Activated naive CD8-positive, alpha-beta T cell treated with anti-CD3 and anti-CD28 coated beads, Interleukin-2, amount 10 ng/mL, durations not matched to agents 7 days and 5 days (primary cell): Measurements from ENCODE around the gene PIK3CB. TPM values are rescaled to one million over a fixed set of nuclear protein-coding genes. Genes with fewer than 3 reads are reported as not detected.
A peak's percentile ranks its signal among the peaks of the same experiment; 100 is the strongest.
"Not testable (repeated sequence)": the region's sequence is repeated elsewhere in the genome, so short reads cannot be mapped to it uniquely, and the experiment has no call there.

Experiments
- ATAC-seq: fragments of 150-1000 bp; cut with Tn5 transposase; one replicate; pipeline ENCODE4 v1.10.0; 2021; ENCODE audit warnings: low read depth, moderate library complexity
- POLR2A ChIA-PET: fragments of 350-600 bp; sonication (Branson Sonifier 250); formaldehyde crosslinking; loops from one replicate; lab custom pipeline; 2021; ENCODE audit warnings: antibody characterized with exemption; lab: Charles Lee
- DNase-seq: peaks from one replicate; pipeline ENCODE4 v3.0.0; 2021
- H3K27ac Mint-ChIP-seq: one replicate; pipeline ENCODE4 v1.8.0; 2022; ENCODE audit warnings: mild to moderate bottlenecking, mixed read lengths
- H3K27me3 Mint-ChIP-seq: one replicate; pipeline ENCODE4 v1.8.0; 2022; ENCODE audit warnings: mild to moderate bottlenecking, moderate library complexity, mixed read lengths
- H3K36me3 Mint-ChIP-seq: one replicate; pipeline ENCODE4 v1.8.0; 2021; ENCODE audit warnings: mild to moderate bottlenecking, mixed read lengths
- H3K4me1 Mint-ChIP-seq: one replicate; pipeline ENCODE4 v1.8.0; 2021; ENCODE audit warnings: mixed read lengths
- H3K4me3 Mint-ChIP-seq: one replicate; pipeline ENCODE4 v1.8.0; 2022; ENCODE audit warnings: mild to moderate bottlenecking, moderate library complexity, mixed read lengths
- H3K9me3 Mint-ChIP-seq: one replicate; pipeline ENCODE4 v1.8.0; 2021; ENCODE audit warnings: mixed read lengths
- total RNA-seq, 2 experiments: library from RNA; stranded (reverse); gene quantifications; one replicate each; pipeline ENCODE4 v1.2.3, GENCODE V29; 2021

PIK3CB gene
- total RNA-seq, 2 experiments from 2014 or later: 14.3 to 17.6 TPM

- Mint-ChIP-seq H3K4me3 (no peak overlapping the region), H3K9me3 (no peaks in the 10 kb centered on the region), H3K36me3 (peaks cover 3% of the 10 kb centered on the region), H3K27me3 (no peaks in the 10 kb centered on the region), H3K27ac (no peak overlapping the region), H3K4me1 (peaks cover 4% of the 10 kb centered on the region)
- ATAC-seq (no peak), DNase-seq (no peak)
- POLR2A ChIA-PET: no interaction called here
Measured at GRCh38 chr3:138615462-138615861, 219.3 kb downstream of the PIK3CB start.

DNA sequence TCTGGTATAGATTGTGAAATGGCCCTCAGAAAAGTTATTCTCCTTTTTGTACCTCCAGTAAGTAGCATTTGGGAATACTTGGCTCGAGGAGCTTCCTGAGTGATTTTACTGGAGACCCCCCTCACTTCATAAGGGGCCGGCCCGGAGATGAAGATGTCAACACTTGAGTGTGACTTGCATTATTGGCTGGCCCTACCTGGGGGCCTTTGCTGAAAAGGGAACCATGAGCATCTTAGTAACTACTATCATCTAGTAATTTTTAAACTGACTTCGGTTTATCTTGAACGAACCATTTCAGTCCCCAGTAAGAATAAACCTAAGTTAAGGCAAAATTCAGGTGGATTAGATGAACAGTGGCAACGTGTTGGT lies 224.8 kb downstream of the PIK3CB start:
- Mint-ChIP-seq H3K4me1 (peaks cover 15% of the 10 kb centered on the region), H3K4me3 (peak overlapping the region; percentile 91), H3K36me3 (peaks cover 11% of the 10 kb centered on the region), H3K27me3 (peaks cover 2% of the 10 kb centered on the region), H3K9me3 (no peaks in the 10 kb centered on the region), H3K27ac (peak overlapping the region; percentile 99)
- POLR2A ChIA-PET: interaction anchor here (3.9 kb wide), 1 partner anchor 16 kb away, joined by 25 read pairs; the partner anchor contains the start of gene CEP70
- no peak for DNase-seq
- no peak for ATAC-seq

GRCh38 chr3:138608322-138609135 lies 226.2 kb downstream of the PIK3CB start, which contains the start of gene FAIM:
TSS of gene FAIM (plus strand) at chr3:138608771. CDS start at chr3:138619727, 10,956 bp downstream.
- peaks cover 7% of the 10 kb centered on the region for H3K9me3 Mint-ChIP-seq
- peaks cover 17% of the 10 kb centered on the region for H3K36me3 Mint-ChIP-seq
- ATAC-seq: peak; percentile 80
- DNase-seq: peak; percentile 84
- peaks cover 2% of the 10 kb centered on the region for H3K27me3 Mint-ChIP-seq
- H3K4me1 Mint-ChIP-seq: peaks cover 15% of the 10 kb centered on the region
- POLR2A ChIA-PET: interaction anchor here (0.6 to 3.9 kb wide), 3 partner anchors 14 to 328 kb away, joined by 3 to 25 read pairs (median 5); partner anchors contain the start of gene CEP70
- peak within 1 kb of the TSS; percentile 99 for H3K27ac Mint-ChIP-seq
- peak within 1 kb of the TSS; percentile 91 for H3K4me3 Mint-ChIP-seq

DNA sequence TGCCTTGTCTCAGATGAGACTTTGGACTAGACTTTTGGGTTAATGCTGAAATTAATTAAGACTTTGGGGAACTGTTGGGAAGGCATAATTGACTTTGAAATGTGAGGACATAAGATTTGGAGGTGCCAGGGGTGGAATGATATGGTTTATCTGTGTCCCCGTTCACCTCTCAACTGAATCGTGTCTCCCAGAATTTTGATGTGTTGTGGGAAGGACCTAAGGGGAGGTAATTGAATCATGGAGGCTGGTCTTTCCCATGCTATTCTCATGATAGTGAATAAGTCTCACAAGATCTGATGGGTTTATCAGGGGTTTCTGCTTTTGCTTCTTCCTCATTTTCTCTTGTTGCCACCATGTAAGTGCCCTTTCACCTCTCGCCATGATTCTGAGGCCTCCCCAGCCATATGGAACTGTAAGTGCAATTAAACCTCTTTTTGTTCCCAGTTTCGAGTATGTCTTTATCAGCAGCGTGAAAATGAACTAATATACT lies 230.6 kb downstream of the PIK3CB start:
- H3K4me3 Mint-ChIP-seq, ATAC-seq, H3K27ac Mint-ChIP-seq, DNase-seq, H3K27me3 Mint-ChIP-seq, POLR2A ChIA-PET, H3K4me1 Mint-ChIP-seq: not testable (repeated sequence)
- peaks cover 12% of the 10 kb centered on the region for H3K36me3 Mint-ChIP-seq
- peaks cover 11% of the 10 kb centered on the region for H3K9me3 Mint-ChIP-seq

Other genes starting within 250 kb of the PIK3CB start
- gene CEP70, start 240.7 kb downstream of the PIK3CB start, total RNA-seq: 10 to 100 TPM; 24.9 to 28.3 TPM
- 1 to 10 TPM; 2.7 to 5.2 TPM for gene FAIM, start 226.2 kb downstream of the PIK3CB start, total RNA-seq
- not detected for gene FOXL2, start 112.2 kb upstream of the PIK3CB start, total RNA-seq
- not detected for gene FOXL2NB, start 112.3 kb upstream of the PIK3CB start, total RNA-seq
- gene PRR23A, start 171.3 kb upstream of the PIK3CB start, total RNA-seq: not detected
- not detected for gene PRR23B, start 186.0 kb upstream of the PIK3CB start, total RNA-seq
- not detected for gene PRR23C, start 210.0 kb upstream of the PIK3CB start, total RNA-seq